Tibial nerve (tissue), 4 donors: ENCODE results near the gene PTPRK. TPM values are rescaled to one million over a fixed set of nuclear protein-coding genes. Genes with fewer than 3 reads are reported as not detected.

Experiments
- DNase-seq, 2 donors: peaks; one replicate each; pipeline ENCODE4 v3.0.0-alpha.2; 2019; ENCODE audit warnings: low spot score in 2 of 2
- H3K27ac ChIP-seq, 4 donors: fragments of 200-600 bp; sonication (generic) in 3 of 4; one replicate each; pipeline ENCODE4 v1.5.1; 2017 to 2019; ENCODE audit warnings: mild to moderate bottlenecking in 1 of 4
- H3K27me3 ChIP-seq, 2 donors: fragments of 200-600 bp; sonication (generic) in 1 of 2; one replicate each; pipeline versions ENCODE4 v1.5.1 to v1.6.0; 2017 to 2019
- H3K36me3 ChIP-seq, 3 donors: fragments of 200-600 bp; sonication (generic); one replicate each; pipeline ENCODE4 v1.5.1; 2018 to 2019
- H3K4me1 ChIP-seq, 4 donors: fragments of 200-600 bp; sonication (generic) in 3 of 4; one replicate each; pipeline ENCODE4 v1.5.1; 2017 to 2019
- H3K4me3 ChIP-seq, 4 donors: fragments of 200-600 bp; sonication (generic) in 3 of 4; one replicate each; pipeline ENCODE4 v1.5.1; 2017 to 2019; ENCODE audit warnings: mild to moderate bottlenecking in 1 of 4, moderate library complexity in 1 of 4
- H3K9me3 ChIP-seq, 4 donors: fragments of 200-600 bp; sonication (generic) in 3 of 4; one replicate each; pipeline ENCODE4 v1.5.1; 2017 to 2019
- EP300 ChIP-seq, 2 donors: sonication (generic); formaldehyde crosslinking; IDR thresholded peaks; one replicate each; pipeline ENCODE4 v1.6.1; 2017; ENCODE audit warnings: antibody characterized with exemption in 2 of 2, mild to moderate bottlenecking in 1 of 2
- POLR2A ChIP-seq, 2 donors: fragments of 450-650 bp; IDR thresholded peaks; one replicate each; pipeline ENCODE4 v1.6.1; 2017; ENCODE audit warnings: antibody characterized with exemption in 2 of 2, mild to moderate bottlenecking in 2 of 2, moderate library complexity in 2 of 2
- WGBS, 2 donors: methylation state at CpG; one replicate each; pipeline ENCODE4 v1.1.5; 2018; 5-methylcytosine and 5-hydroxymethylcytosine counted together
- total RNA-seq, 4 donors: library from RNA; depleted of rRNA; stranded (reverse); fragments of >200 nt; gene quantifications; one replicate each; pipeline ENCODE4 v1.1.0, GENCODE V29; 2016
- TF ChIP-seq, protein P1 (sequence below), 5 experiments: fragments of 200-600 bp in 3 of 5; fragments of 450-650 bp in 2 of 5; sonication (generic) in 3 of 5; IDR thresholded peaks; one replicate each; pipeline ENCODE4 v1.5.1; 2016 to 2019; ENCODE audit warnings: antibody characterized with exemption in 5 of 5, mild to moderate bottlenecking in 3 of 5, moderate library complexity in 2 of 5

PTPRK gene
- total RNA-seq, result 10 to 100 TPM; 17.4 to 26.1 (median 21.2) TPM

DNA sequence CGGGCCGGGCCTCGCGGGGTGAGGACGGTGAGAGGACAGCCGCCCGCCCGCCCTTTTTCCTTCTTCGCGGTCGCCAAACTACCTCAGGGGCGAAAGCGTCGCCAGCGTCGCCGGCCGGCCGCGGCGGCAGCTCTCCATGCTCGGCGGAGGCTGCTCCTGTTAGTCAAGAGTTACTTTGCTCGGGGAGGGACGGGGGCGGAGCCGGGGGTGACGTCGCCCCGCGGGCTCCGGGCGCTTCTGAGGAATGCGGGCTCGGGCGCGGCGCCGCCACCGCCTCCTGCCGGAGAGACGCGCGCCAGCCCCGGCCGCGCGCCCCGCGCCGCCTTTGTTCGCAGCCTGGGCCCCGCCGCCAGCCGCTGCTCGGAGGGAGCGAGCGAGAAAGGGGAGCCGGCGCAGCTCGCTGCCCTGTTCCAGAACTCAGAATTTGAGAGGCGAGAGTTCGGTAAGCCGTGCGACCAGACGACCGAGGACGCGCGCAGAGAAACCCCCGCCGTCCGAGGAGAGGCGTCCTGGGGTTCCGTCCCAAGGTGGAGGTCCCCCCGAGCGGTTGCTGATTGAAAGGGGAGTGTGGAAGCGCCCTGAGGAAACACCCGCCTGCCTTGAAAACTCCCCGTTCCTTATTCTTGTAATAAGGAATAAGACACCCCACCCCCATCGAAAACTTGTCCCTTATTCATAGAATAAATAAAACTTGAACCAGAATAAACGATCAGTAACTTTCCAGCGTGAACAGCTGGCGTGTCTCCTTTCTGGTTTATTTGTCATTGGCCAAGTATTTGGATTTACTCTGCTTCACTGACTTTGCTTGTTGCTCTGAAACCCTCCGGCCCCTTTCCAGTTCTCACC, at the start of gene PTPRK:
Gene PTPRK (minus strand): TSS at position 164 of the 846 bp plus-strand sequence. CDS start 241 bp downstream, outside the sequence.
- no peaks in the 10 kb centered on the region for H3K27me3 ChIP-seq
- H3K4me3 ChIP-seq, result peak within 1 kb of the TSS; percentile 67 to 94 (median 78)
- no peaks in the 10 kb centered on the region for H3K36me3 ChIP-seq
- TF ChIP-seq POLR2A (IDR thresholded peaks at IDR 0.05) (peak; percentile 85 to 92), EP300 (IDR thresholded peaks at IDR 0.05) (peak in 1 of 2 donors; percentile 94)
- TF ChIP-seq, protein P1, sequence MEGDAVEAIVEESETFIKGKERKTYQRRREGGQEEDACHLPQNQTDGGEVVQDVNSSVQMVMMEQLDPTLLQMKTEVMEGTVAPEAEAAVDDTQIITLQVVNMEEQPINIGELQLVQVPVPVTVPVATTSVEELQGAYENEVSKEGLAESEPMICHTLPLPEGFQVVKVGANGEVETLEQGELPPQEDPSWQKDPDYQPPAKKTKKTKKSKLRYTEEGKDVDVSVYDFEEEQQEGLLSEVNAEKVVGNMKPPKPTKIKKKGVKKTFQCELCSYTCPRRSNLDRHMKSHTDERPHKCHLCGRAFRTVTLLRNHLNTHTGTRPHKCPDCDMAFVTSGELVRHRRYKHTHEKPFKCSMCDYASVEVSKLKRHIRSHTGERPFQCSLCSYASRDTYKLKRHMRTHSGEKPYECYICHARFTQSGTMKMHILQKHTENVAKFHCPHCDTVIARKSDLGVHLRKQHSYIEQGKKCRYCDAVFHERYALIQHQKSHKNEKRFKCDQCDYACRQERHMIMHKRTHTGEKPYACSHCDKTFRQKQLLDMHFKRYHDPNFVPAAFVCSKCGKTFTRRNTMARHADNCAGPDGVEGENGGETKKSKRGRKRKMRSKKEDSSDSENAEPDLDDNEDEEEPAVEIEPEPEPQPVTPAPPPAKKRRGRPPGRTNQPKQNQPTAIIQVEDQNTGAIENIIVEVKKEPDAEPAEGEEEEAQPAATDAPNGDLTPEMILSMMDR (IDR thresholded peaks at IDR 0.05), result peak; percentile 49 to 90 (median 85)
- peak; percentile 81 to 82 for DNase-seq
- H3K9me3 ChIP-seq, result no peaks in the 10 kb centered on the region
- peaks cover 0 to 23% (median 6%) of the 10 kb centered on the region in 4 donors for H3K4me1 ChIP-seq
- peak within 1 kb of the TSS; percentile 86 to 96 (median 90) for H3K27ac ChIP-seq
- WGBS, 2 donors, result 0 to 1% methylated on average over 33 to 69 of the region's 85 CpGs

DNA sequence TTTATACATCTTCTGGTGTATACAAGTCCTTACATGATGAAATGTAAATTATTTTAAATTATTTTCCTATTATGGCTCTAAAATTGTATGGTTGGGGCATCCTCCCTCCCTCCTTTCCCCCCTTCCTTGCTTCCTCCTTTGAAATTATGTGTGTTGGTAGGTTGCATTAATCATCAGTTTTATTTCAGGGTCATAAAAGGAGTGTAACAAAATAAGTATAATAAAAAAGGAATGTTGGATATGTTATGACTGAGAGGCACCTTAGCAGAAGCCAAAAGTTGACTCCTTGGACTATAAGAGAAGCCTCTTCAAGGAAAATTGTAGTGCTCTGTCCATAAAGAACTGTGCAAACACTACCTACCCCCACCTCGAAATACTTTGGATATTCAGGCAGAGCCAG, 46.6 kb upstream of the PTPRK start:
- H3K36me3 ChIP-seq, result no peaks in the 10 kb centered on the region

DNA sequence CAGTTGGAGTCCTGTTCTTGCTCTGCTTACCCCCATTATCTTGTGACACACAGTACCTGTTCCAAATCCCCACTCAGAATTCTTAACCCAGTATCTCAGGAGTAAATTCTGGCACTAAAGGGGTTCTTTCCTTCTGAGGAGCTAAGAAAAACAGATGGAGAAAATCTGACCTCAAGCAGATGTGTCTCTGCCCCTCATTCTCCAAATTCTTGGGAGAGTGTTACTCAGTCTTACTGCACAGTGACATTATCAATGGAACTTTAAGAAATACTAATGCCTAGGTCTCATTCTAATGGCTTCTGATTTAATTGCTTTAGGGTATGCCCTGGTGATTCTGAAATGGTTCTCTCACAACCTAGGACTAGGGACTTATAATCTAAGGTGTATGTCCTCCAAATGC, 40.6 kb upstream of the PTPRK start:
- Histone ChIP-seq H3K4me3 (no peak overlapping the region), H3K36me3 (no peaks in the 10 kb centered on the region), H3K9me3 (no peaks in the 10 kb centered on the region), H3K27ac (no peak overlapping the region), H3K4me1 (no peaks in the 10 kb centered on the region), H3K27me3 (no peaks in the 10 kb centered on the region)
- TF ChIP-seq EP300 (IDR thresholded peaks at IDR 0.05) (no peak), POLR2A (IDR thresholded peaks at IDR 0.05) (no peak)
- TF ChIP-seq, protein P1 (IDR thresholded peaks at IDR 0.05), result no peak
- DNase-seq, result no peak

More for the DNA sequence above, 46.6 kb upstream of the PTPRK start:
- no peaks in the 10 kb centered on the region for H3K9me3 ChIP-seq
- TF ChIP-seq POLR2A (IDR thresholded peaks at IDR 0.05), result no peak
- no peak for TF ChIP-seq EP300 (IDR thresholded peaks at IDR 0.05)
- TF ChIP-seq, protein P1 (IDR thresholded peaks at IDR 0.05), result no peak
- H3K4me1 ChIP-seq, result peaks cover 0 to 11% (median 4%) of the 10 kb centered on the region in 4 donors
- DNase-seq, result no peak
- no peaks in the 10 kb centered on the region for H3K27me3 ChIP-seq
- no peak overlapping the region for H3K27ac ChIP-seq
- no peak overlapping the region for H3K4me3 ChIP-seq
- 78 to 91% methylated on average over 1 of the region's 1 CpG for WGBS, 2 donors

DNA sequence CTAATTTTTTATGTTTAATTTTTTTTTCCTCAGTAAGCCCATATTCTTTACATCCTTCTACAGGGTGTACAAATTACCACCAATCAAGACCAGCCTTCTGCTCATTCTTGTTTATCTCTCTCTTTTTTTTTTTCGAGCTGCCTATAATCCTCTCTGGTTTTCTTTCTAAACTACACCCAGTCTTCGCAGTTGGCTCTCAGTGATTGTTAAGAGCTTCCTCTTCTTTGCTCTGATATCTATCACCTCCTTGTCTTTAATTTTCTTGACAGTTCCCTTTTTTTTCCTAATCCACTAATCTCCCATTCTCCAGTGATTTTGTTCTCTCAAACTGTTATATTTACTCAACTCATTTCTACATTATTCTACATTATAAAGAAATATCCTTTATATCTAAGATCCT, 38.5 kb upstream of the PTPRK start:
- TF ChIP-seq, protein P1 (IDR thresholded peaks at IDR 0.05), result no peak
- TF ChIP-seq POLR2A (IDR thresholded peaks at IDR 0.05), result no peak
- TF ChIP-seq EP300 (IDR thresholded peaks at IDR 0.05), result no peak
- 83% methylated on average over 2 of the region's 2 CpGs for WGBS, 2 donors
- DNase-seq, result no peak

DNA sequence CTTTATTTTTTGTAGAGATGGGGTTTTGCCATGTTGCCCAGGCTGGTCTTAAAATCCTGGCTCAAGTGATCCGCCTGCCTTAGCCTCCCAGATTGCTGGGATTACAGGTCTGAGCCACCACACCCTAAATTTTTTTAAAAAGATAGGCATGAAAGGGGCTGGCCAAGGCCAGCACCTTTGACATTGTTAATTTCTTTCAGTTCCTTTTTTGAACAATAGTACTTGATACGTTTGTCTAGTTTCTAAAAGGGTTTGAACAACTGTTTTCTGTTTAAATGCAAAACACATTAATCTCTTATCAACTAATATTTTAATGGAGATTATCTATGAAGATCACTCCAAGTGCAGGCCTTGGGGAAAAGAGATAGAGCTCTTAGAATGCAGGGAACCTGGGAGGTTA, 37.6 kb upstream of the PTPRK start:
- TF ChIP-seq, protein P1 (IDR thresholded peaks at IDR 0.05), result no peak
- TF ChIP-seq EP300 (IDR thresholded peaks at IDR 0.05) (no peak), POLR2A (IDR thresholded peaks at IDR 0.05) (no peak)

More for the DNA sequence above, 38.5 kb upstream of the PTPRK start:
- H3K36me3 ChIP-seq, result no peaks in the 10 kb centered on the region
- no peaks in the 10 kb centered on the region for H3K9me3 ChIP-seq
- H3K27ac ChIP-seq, result no peak overlapping the region
- no peaks in the 10 kb centered on the region for H3K4me1 ChIP-seq
- no peaks in the 10 kb centered on the region for H3K27me3 ChIP-seq
- no peak overlapping the region for H3K4me3 ChIP-seq

More for the DNA sequence above, 37.6 kb upstream of the PTPRK start:
- Histone ChIP-seq H3K27me3 (no peaks in the 10 kb centered on the region), H3K36me3 (no peaks in the 10 kb centered on the region), H3K27ac (no peak overlapping the region), H3K4me3 (no peak overlapping the region), H3K4me1 (no peaks in the 10 kb centered on the region), H3K9me3 (no peaks in the 10 kb centered on the region)
- no peak for DNase-seq
- 81 to 83% methylated on average over 2 of the region's 2 CpGs for WGBS, 2 donors
